ENCODE measurements around the gene ABHD8.

DNA sequence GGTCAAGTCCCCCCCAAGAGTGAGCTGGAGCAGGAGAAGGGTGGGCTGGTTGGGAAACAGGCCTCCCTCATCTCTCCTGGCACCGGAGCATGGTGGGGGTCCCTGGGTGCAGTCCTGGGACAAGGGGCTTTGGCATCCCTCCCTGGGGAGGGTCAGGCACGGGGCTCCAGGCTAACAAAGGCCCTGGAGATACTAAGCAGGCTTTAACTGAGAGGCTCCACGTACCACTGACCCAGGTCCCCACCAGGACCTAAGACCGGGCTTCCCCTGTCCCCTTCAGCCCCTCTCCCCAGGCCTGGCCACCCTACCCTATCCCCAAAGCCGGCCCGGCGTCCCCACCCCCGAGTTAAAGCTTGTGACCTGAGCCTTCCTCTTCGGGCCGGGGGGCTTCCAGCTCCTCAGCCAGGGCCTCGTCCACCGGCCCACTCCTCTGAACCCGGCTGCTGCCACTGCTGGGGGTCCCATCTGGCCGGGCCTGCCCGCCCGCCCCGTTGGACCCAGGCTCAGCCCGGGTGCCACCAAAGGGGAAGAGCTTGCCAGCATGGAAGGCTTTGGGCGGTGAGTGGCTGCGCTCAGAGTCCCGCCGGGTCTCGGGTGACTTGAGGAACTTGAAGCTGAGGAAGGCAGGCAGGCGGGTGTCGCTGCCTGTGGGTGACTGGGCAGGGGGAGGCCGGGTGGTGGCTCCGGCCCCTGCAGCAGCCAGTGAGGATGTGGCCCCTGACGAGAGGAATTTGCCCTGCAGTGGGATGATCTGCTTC is 21.3 kb upstream of the ABHD8 start:
- TF ChIP-seq CTCF (IDR thresholded peaks at IDR 0.05; ENCODE audit: insufficient read depth, low read depth, low read length) (no peak), EZH2 (IDR thresholded peaks at IDR 0.05; ENCODE audit: insufficient read depth, low read length) (no peak)

Measured in astrocyte (in vitro differentiated cells and primary cell).